GM21825 (cell line): ENCODE measurements around the gene MRO.
"Not testable (repeated sequence)": the region's sequence is repeated elsewhere in the genome, so short reads cannot be mapped to it uniquely, and the experiment has no call there.

Source experiments
- ATAC-seq: cut with Tn5 transposase; IDR thresholded peaks from one replicate; pipeline ENCODE4 v1.9.1; 2021; ENCODE audit warnings: mild to moderate bottlenecking, moderate library complexity; ENCODE audit not compliant: unreplicated experiment

Gene MRO

GRCh38 chr18:50819728-50820378, at the start of gene MRO:
TSS of gene MRO (minus strand) at chr18:50820016. CDS start at chr18:50809400, 10,616 bp downstream.
- ATAC-seq = peak; percentile 96

- no peak for ATAC-seq
Observed at GRCh38 chr18:50869150-50869549, 49.3 kb upstream of the MRO start.

- no peak for ATAC-seq
Observed at GRCh38 chr18:50866765-50867164, 46.9 kb upstream of the MRO start.

GRCh38 chr18:50863840-50864375, 44.1 kb upstream of the MRO start:
- no peak for ATAC-seq

- ATAC-seq = no peak
Observed at GRCh38 chr18:50862401-50862800, 42.6 kb upstream of the MRO start.

- ATAC-seq = no peak
Observed at GRCh38 chr18:50861617-50862016, 41.8 kb upstream of the MRO start.

- ATAC-seq = no peak
Observed at GRCh38 chr18:50859793-50860555, 40.2 kb upstream of the MRO start.

- ATAC-seq = no peak
Observed at GRCh38 chr18:50857694-50858093, 37.9 kb upstream of the MRO start.

- ATAC-seq = not testable (repeated sequence)
Observed at GRCh38 chr18:50857166-50857565, 37.4 kb upstream of the MRO start.

GRCh38 chr18:50855976-50856757, 36.4 kb upstream of the MRO start:
- no peak for ATAC-seq

- ATAC-seq = no peak
Observed at GRCh38 chr18:50853863-50854271, 34.1 kb upstream of the MRO start.

- no peak for ATAC-seq
Observed at GRCh38 chr18:50850307-50851065, 30.7 kb upstream of the MRO start.

GRCh38 chr18:50849419-50849821, 29.6 kb upstream of the MRO start:
- ATAC-seq = no peak

GRCh38 chr18:50848991-50849390, 29.2 kb upstream of the MRO start:
- ATAC-seq = no peak

- no peak for ATAC-seq
Observed at GRCh38 chr18:50848061-50848551, 28.3 kb upstream of the MRO start.

GRCh38 chr18:50847192-50847591, 27.4 kb upstream of the MRO start:
- ATAC-seq = no peak

GRCh38 chr18:50844960-50845359, 25.1 kb upstream of the MRO start:
- no peak for ATAC-seq

GRCh38 chr18:50844554-50844953, 24.7 kb upstream of the MRO start:
- ATAC-seq = no peak

- no peak for ATAC-seq
Observed at GRCh38 chr18:50842846-50843245, 23.0 kb upstream of the MRO start.

GRCh38 chr18:50839996-50840395, 20.2 kb upstream of the MRO start:
- no peak for ATAC-seq

GRCh38 chr18:50839341-50839740, 19.5 kb upstream of the MRO start:
- ATAC-seq = no peak
